Measurements from ENCODE around the gene ELK3.

ELK3 gene

DNA sequence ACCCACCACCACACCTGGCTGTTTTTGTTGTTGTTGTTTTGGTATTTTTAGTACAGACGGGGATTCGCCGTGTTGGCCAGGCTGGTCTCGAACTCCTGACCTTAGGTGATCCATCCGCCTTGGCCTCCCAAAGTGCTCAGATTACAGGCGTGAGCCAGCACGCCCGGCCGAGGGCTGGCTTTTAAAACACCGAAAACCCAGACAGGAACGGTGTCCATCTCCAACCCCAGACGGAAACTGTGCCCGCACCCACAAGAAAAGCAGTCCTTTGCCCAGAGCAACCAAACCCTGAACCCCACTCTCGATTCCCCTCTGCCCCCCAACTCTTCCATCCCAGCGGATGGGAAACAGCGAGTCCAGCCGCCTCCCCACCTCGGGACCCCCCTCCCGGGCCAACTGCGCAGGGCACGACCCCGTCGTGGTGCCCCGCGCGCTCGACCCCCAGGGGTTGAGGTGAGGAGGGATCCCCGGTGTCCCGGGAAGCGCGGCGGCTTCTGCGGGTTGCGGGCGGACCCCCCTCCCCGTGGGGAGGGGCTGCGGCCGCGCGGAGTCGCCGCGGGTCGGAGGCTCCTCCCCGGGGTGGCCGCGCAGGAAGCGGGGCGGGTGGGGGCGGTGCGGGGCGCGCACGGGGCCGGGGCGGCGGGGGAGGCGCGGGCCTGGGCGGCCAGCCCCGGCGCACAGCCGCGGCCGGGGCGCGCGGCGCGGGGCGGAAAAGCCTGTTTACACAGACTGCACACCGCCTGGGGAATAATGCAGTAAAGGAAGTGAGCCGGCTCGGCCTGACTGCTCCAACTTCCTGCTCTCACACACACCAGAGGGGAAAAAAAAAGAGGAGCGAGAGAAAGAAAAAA, at the start of gene ELK3:
ELK3 (plus strand) TSS at position 651 of the 851 bp plus-strand sequence.
- peak; percentile 58 for DNase-seq (ENCODE audit: low spot score)

DNA sequence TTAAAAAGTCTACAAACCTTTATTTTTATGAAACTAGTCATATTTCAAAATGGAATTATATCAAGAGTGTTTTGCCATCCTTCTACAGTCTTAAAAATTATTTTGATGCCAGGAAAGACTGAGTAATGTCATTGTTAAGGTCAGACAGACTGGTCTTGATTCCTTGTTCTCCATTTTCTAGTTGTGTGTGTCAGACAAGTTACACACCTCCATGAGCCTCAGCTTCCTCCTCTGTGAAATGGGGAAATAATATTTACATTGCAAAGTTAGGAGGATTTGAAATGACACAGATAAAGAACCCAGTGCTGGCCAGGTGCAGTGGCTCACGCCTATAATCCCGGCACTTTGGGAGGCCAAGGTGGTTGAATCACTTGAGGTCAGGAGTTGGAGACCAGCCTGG, 47.4 kb upstream of the ELK3 start:
- DNase-seq (ENCODE audit: low spot score) = no peak

DNA sequence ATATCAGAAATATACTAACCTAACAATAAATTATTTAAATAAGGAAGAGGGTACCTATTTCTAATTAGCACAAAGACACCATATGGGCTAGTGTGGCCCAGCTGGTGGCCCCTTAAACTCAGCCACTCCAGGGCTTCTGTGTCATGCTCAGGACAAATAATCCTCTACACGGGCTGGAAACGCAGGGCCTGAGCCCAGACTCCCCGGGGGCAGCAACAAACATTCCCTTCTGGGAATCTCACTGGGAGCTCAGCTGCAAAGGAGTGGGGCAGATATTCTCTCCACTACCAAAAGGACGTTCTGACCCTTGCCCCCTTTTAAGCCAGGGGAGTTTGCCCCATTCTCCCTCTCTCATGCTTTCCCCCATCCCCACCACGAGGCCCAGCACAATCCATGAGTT, 43.7 kb upstream of the ELK3 start:
- no peak for DNase-seq (ENCODE audit: low spot score)

- no peak for DNase-seq (ENCODE audit: low spot score)
Measured at GRCh38 chr12:96152164-96152563, 42.0 kb upstream of the ELK3 start.

DNA sequence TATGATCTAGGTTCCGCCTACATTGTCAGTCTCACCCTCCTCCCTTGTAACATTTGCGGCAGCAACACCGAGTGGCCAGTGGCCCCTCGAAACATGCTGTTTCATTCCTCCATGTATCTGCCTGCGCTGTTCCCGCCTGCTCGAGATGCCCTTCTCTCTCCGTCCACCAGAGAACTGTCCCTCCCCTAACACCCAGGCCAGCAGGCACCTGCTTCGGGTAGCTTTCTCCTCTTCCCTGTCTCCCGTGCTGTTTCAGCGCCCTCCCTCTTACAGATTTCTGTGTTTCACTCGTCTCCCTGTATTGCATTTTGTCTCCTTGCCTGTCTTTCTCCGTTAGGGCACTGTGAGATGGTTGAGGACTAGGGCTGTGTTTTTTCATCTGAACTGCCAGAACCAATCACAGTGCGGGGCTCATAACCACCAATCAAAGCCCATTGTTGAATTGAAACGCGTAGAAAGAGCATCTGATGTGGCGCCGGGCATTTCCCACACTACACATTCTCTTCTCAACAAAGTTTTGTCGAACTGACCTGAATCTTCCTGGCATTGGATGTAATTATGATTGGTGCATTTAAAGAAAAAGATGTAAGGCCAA, 40.9 kb upstream of the ELK3 start:
- no peak for DNase-seq (ENCODE audit: low spot score)

DNA sequence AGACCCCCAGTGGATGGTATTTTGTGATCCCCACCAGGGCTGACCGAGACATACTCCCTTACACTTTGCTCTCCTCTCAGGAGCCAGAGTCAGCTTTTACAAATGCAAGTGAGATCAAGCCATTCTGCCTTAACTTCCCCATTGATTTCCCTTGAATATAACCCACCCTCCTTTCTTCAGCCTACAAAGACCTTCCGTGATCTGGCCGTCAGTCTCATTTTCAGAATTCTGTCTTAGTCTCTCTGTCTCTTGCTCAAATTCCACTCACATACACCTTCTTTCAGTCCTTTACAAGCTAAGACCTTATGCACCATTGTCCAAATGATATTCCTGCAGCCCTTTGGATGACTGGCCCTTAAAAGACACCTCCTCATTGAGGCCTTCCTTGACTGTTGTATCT, 39.0 kb upstream of the ELK3 start:
- no peak for DNase-seq (ENCODE audit: low spot score)

GRCh38 chr12:96155781-96156180, 38.4 kb upstream of the ELK3 start:
- no peak for DNase-seq (ENCODE audit: low spot score)

GRCh38 chr12:96156211-96156610, 38.0 kb upstream of the ELK3 start:
- no peak for DNase-seq (ENCODE audit: low spot score)

- DNase-seq (ENCODE audit: low spot score) = no peak
Measured at GRCh38 chr12:96157427-96157826, 36.7 kb upstream of the ELK3 start.

DNA sequence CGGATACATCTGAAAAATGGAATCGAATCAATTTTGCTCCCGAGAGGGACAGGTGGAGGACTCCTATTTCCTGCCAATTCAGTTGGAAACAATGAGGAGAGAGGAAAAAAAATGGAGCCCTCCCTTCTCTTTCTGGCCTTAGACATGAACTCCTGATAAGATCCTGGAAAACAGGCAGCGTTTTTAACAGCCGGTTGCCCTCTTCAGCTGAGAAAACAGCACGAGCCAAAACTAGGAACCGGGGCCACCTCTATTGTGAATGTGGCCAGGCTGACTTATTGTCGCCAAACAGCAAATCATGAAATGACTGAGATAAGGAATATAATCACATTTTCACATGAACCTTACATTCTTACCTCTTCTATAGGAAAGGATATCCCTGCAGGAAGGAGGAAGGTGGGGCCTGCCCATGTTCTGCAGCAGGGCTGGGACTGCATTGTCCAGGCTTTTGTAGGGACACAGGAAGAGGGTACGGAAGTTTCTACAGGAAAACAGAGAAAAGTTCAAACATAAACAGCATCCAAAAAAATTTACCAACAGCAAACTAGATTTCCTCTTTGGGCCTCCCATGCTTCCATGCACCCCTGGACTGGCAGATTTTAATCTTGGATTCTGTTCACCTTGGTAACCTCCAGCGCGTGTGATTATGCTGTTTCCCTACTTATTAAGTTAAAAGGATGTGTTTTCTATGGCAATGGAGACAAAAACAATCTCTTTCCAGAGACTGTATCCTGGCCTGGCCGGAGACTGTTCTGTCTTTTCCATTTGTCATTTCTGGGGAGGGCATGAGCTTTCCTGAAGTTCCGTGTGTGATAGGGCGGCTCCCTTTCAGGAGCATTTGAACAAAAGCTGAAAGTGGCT, 29.0 kb upstream of the ELK3 start:
- DNase-seq (ENCODE audit: low spot score) = no peak

- DNase-seq (ENCODE audit: low spot score) = no peak
Measured at GRCh38 chr12:96166765-96167164, 27.4 kb upstream of the ELK3 start.

GRCh38 chr12:96167492-96167891, 26.7 kb upstream of the ELK3 start:
- DNase-seq (ENCODE audit: low spot score) = no peak

- no peak for DNase-seq (ENCODE audit: low spot score)
Measured at GRCh38 chr12:96170328-96170727, 23.8 kb upstream of the ELK3 start.

DNA sequence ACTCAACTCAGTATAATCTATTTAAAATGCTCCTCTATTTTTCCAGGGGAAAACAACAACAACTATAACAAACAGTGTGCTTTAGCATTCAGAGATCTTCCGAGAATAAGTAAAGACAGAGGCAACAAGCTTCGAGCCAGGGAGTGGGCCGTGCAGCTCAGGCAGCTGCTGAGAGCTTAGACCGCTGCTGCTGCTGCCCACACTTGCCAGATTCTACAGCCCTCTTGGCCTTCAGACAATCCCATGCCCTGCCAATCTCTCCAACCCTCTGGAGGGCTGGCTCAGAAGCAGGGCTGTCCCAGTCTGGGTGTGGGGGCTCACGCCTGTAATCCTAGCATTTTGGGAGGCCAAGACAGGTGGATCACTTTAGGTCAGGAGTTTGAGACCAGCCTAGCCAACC, 23.4 kb upstream of the ELK3 start:
- no peak for DNase-seq (ENCODE audit: low spot score)

GRCh38 chr12:96171905-96172304, 22.3 kb upstream of the ELK3 start:
- no peak for DNase-seq (ENCODE audit: low spot score)

GRCh38 chr12:96172981-96173380, 21.2 kb upstream of the ELK3 start:
- DNase-seq (ENCODE audit: low spot score) = no peak

DNA sequence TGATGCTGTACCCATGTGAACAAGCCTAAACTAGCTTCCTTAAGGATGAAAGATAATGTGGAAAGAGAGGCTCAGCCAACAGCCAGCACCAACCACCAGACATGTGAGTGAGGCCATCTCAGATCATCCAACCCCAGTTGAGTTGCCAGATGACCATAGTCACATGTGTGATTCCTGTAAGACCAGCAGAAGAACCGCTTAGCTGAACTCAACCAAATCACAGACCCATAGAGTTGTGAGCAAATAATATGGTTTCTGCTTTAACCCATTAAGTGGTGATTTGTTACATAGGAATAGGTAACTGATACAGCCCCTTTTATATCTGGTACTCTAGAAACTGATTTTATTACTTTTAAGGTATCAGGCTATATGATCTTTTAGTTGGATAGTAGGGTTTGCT, 17.6 kb upstream of the ELK3 start:
- no peak for DNase-seq (ENCODE audit: low spot score)

- DNase-seq (ENCODE audit: low spot score) = peak; percentile 95
Measured at GRCh38 chr12:96177013-96177412, 17.2 kb upstream of the ELK3 start.

- DNase-seq (ENCODE audit: low spot score) = no peak
Measured at GRCh38 chr12:96183734-96184370, 10.3 kb upstream of the ELK3 start.

- no peak for DNase-seq (ENCODE audit: low spot score)
Measured at GRCh38 chr12:96185914-96186313, 8.3 kb upstream of the ELK3 start.

DNA sequence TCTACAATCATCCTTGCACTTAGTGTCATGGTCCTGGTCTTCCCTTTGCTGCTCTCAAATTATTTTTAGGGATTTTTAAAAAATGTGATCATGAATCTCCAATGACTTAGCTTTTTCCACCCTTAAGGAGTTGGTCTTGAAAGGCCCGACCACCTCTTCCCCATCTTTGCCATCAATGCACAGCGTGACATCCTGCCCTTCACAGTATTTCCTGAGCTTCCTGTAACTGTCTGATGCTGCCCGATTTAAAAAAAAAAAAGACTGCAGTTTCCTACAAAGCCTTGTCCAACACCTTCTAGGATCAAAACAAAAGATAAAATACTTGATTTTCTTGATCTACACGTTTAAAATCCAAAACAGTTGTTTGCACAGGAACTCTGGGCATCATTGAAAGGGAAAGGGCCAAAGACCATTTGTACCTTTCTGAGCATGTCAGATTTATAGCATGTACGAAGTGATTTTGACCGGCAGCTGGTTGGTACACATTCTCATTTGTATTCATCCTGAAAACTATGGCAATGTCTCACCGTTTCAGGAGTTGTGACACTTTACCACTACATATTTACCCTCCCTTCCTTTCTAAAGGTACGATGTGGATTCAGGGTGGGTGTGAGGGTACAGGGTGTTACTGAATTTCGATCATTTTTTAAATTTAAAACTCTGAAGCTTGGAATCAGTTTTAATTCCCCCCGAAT, 7.4 kb upstream of the ELK3 start:
- DNase-seq (ENCODE audit: low spot score) = no peak

DNA sequence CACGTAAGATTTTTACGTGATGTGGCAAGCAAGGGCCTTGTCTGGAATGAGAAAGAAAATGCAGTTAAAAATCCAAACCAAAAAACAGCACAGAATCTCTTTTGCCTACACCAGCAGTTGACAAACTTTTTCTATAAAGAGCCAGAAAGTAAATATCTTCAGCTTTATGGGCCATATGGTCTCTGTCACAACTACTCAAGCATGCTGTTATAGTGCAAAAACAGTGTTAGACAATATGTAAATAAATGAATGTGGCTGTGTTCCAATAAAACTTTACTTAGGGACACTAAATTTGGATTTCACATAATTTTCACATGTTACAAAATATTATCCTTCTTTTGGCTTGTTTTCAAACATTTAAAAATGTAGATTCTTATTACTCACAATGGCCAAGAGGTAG, 6.2 kb upstream of the ELK3 start:
- DNase-seq (ENCODE audit: low spot score) = no peak

All from activated CD4-positive, alpha-beta T cell treated with anti-CD3 and anti-CD28 coated beads, Interleukin-2, Interleukin-4, amounts not matched to agents 100 ng/mL and 50 ng/mL, durations not matched to agents 16 hours and 8 hours (primary cell).